ENCODE results near the gene ZSWIM1.

ZSWIM1 gene

DNA sequence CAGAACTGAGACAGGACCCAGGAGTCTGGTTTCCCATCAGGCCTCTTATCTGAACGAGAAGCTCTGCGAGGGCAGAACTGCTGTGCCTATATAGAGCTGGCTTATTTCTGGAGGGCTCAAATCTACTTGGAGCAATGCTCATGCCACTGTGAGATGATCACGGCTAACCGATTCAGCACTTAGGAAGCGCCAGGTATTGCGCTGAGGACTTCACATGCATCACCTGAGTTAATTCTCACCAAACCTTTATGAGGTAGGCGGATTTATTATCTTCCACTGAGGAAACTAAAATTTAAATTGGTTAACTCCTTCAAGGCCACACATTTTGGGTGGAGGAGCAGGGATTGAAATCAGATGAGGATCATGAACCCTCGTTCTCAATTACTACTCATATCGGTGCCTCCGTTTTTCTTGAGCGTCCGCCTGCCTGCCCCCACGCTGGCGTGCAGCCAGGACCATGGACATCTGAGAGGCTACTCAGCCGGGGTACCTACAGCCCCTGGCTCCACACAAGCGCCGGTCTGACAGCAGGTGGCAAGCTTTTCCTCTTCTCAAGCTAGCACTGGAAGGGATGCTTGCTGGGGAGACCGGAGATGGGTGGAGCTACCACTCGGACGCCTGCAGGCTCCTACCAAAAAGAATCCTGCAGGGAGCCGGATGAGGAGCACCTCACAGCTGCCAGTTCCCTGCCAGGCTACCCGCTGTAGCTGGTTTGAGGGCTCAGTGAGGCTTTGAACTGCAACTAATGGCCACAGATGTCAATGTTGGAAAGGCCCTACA, 52.4 kb downstream of the ZSWIM1 start:
- DNase-seq (ENCODE audit: low read depth), result peak; percentile 12

DNA sequence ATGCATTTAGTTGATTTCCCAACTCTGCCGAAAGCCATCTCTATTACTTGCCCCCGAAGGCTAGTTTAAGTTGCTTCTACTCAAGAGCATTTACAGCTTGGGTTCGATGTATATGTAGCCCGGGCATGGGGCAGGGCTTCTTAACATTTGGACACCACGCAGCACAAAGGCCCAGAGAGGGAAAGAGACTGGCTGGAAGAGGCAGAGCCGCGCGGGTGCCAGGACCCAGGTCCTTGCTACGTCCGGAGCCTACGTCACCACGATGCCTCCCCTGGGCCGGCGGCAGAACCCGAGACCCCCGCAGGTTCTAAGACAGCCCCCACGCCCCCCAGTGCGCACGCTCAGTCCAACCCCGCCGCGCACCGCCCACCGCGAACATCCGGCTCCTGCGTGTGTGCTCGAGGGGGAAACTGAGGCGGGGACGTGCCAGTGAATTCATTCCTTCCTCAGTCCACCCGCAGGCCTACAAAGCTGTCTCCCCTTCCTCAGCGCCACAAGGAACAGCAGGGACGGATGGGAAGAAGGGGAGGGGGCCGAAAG, 53.1 kb downstream of the ZSWIM1 start:
- no peak for DNase-seq (ENCODE audit: low read depth)

Measured in activated gamma-delta T cell treated with anti-CD3 and anti-CD28 coated beads, Interleukin-2, amount 50 U/mL, for 16 hours (primary cell).